Mucosa of rectum (tissue), 2 donors: Measurements from ENCODE around the gene MLPH.

Experiments used
- H3K27ac ChIP-seq, 2 donors: one replicate each; pipeline ENCODE4 v1.7.0; 2013; ENCODE audit warnings: inconsistent platforms in 2 of 2, low read depth in 2 of 2, low read length in 2 of 2
- H3K27me3 ChIP-seq, 2 donors: one replicate each; pipeline ENCODE4 v1.7.0; 2013; ENCODE audit warnings: low read length in 2 of 2; ENCODE audit not compliant: control insufficient read depth in 2 of 2, insufficient read depth in 2 of 2
- H3K36me3 ChIP-seq, 2 donors: one replicate each; pipeline ENCODE4 v1.7.0; 2013; ENCODE audit warnings: low read length in 2 of 2; ENCODE audit not compliant: control insufficient read depth in 2 of 2, insufficient read depth in 2 of 2
- H3K4me1 ChIP-seq, 2 donors: one replicate each; pipeline ENCODE4 v1.7.0; 2013; ENCODE audit warnings: low read length in 2 of 2, mild to moderate bottlenecking in 1 of 2; ENCODE audit not compliant: control insufficient read depth in 2 of 2, insufficient read depth in 2 of 2
- H3K4me3 ChIP-seq, 2 donors: one replicate each; pipeline ENCODE4 v1.7.0; 2013; ENCODE audit warnings: low read length in 2 of 2
- H3K9ac ChIP-seq, 2 donors: one replicate each; pipeline ENCODE4 v1.7.0; 2013; ENCODE audit warnings: low read length in 2 of 2, low read depth in 1 of 2, mild to moderate bottlenecking in 1 of 2
- H3K9me3 ChIP-seq, 2 donors: one replicate each; pipeline ENCODE4 v1.7.0; 2013; ENCODE audit warnings: low read length in 2 of 2; ENCODE audit not compliant: control insufficient read depth in 2 of 2
- donor health status: healthy.
- donor health status: Normal muscosa, but diverticular disease.

The MLPH gene

DNA sequence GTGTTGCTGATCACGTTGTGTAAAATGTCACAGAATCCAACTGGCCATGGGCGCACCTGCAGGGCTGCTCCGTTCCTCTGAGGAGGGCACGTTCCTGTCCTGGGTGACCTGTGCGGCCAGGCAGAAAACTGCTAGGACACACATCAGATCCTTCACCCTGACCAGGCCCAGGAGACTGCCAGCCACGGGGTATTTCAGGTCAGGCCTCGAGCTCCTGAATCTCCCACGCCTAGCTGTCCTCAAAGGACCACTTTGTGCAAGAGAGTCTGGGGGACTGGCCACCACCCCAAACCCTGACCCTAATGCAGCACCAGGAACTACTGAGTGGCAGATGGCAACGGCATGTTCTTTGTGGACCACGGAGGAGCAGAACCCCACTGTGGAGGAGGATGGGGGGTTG lies 90.4 kb downstream of the MLPH start:
- Histone ChIP-seq H3K27ac (no peak overlapping the region), H3K4me1 (peaks cover 0 to 3% of the 10 kb centered on the region in 2 donors), H3K36me3 (peaks cover 0 to 3% of the 10 kb centered on the region in 2 donors), H3K4me3 (no peak overlapping the region), H3K27me3 (no peaks in the 10 kb centered on the region), H3K9ac (no peak overlapping the region), H3K9me3 (no peaks in the 10 kb centered on the region)

GRCh38 chr2:237577956-237578870 lies 91.2 kb downstream of the MLPH start:
- Histone ChIP-seq H3K27ac (no peak overlapping the region), H3K9me3 (no peaks in the 10 kb centered on the region), H3K9ac (no peak overlapping the region), H3K4me1 (no peaks in the 10 kb centered on the region), H3K36me3 (peaks cover 0 to 3% of the 10 kb centered on the region in 2 donors), H3K4me3 (no peak overlapping the region), H3K27me3 (no peaks in the 10 kb centered on the region)

DNA sequence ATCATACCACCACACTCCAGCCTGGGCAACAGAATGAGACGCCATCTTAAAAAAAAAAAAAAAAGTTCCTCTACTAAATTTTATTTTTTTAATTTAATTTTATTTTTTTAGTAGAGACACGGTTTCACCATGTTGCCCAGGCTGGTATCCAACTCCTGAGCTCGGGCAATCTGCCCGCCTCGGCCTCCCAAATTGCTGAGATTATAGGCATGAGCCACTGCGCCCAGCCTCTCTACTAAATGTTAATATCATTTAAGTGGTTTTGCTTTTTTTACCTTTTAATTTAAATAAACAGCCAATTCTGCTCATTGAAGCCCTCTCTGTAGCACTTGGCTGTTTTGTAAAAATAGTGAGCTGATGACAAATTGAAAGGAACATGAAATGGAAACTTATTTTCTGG lies 94.3 kb downstream of the MLPH start:
- H3K36me3 ChIP-seq: peaks cover 0 to 3% of the 10 kb centered on the region in 2 donors
- H3K4me1 ChIP-seq: no peaks in the 10 kb centered on the region
- no peak overlapping the region for H3K9ac ChIP-seq
- no peak overlapping the region for H3K27ac ChIP-seq
- no peaks in the 10 kb centered on the region for H3K9me3 ChIP-seq
- no peak overlapping the region for H3K4me3 ChIP-seq
- no peaks in the 10 kb centered on the region for H3K27me3 ChIP-seq

DNA sequence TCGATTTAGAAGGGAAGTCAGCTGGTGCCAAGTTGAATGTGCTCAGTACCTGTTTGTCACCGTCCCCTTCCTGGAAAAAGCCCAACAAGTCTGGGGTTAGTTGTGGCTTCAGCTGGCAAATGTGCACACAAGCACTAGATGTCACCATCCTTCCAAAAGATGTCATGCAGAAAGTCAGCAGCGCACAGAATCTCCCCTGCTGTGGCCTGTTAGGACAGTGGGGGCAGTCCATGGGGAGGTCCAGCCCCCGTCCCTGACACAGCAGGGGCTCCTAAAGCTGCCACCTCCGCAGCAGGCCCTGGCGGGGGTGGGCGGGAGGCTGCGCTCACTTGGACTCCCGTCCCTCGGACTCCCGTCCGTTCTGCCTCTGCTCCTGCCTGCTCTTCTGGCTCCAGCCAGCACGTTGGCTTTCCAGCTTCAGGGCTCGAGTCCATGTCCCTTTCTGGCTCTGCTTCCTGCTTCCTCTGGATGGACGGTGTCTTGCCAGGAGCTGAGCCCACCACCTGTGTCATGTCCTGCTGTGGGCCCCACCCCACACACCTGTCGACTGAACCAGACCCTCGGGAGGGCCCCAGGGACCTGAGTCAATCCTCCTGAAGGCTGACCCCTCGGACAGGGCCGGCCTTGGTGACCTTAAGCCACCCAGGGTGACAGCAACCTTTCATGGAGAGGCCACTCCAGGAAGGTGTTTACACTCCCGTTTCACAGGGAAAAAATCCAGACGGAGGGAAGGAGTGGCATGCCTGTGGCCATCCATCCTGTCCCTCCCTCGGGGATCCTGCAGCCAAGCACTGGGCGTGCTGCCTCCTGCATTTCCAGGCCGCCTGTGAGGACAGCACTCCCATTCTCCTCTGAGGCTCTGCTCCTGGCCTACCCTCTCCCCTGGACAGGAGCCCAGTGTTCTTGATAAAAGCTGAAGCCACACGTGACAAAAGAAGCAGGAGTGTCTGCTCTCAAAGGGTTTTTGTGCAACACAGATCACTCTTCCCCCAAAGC lies 95.0 kb downstream of the MLPH start:
- Histone ChIP-seq H3K4me1 (no peaks in the 10 kb centered on the region), H3K4me3 (no peak overlapping the region), H3K9ac (no peak overlapping the region), H3K36me3 (peaks cover 0 to under 1% of the 10 kb centered on the region in 2 donors), H3K9me3 (no peaks in the 10 kb centered on the region), H3K27ac (no peak overlapping the region), H3K27me3 (no peaks in the 10 kb centered on the region)

- Histone ChIP-seq H3K9ac (no peak overlapping the region), H3K4me1 (peaks cover 0 to 4% of the 10 kb centered on the region in 2 donors), H3K4me3 (no peak overlapping the region), H3K36me3 (no peaks in the 10 kb centered on the region), H3K9me3 (no peaks in the 10 kb centered on the region), H3K27ac (no peak overlapping the region), H3K27me3 (no peaks in the 10 kb centered on the region)
Observed at GRCh38 chr2:237583385-237584295, 96.6 kb downstream of the MLPH start.

DNA sequence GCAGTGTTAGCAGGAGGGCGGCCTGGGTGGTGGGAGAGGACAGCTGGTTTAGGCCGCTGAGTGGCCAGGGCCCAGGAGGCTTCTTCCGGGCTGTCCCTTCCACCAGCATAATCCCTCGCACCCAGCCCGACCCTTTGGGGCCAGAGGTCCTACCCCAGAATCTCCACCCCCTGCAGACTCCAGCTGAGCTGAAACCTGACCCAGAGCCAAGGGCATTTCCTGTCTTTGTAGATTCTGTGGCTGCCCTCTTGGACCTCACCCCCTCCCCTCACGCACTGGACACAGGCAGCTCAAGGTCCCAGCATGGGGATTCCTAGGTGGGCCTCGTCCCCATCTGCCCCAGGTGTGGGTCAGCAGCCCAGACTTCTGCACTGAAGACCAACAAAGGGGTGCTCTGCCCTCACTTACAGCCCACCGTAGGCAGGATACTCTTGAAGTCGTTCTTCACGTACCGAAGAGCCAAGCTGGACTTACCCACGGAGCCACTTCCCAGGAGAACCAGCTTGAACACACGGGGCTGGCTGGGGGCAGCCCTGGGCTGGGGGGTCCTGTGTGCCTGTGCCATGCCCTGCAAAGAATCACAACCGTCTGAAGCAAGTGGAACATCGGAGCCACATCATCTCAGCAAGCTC lies 98.7 kb downstream of the MLPH start:
- no peaks in the 10 kb centered on the region for H3K27me3 ChIP-seq
- H3K9me3 ChIP-seq: no peaks in the 10 kb centered on the region
- no peaks in the 10 kb centered on the region for H3K36me3 ChIP-seq
- no peak overlapping the region for H3K4me3 ChIP-seq
- no peak overlapping the region for H3K27ac ChIP-seq
- peaks cover 0 to 13% of the 10 kb centered on the region in 2 donors for H3K4me1 ChIP-seq
- H3K9ac ChIP-seq: no peak overlapping the region

- Histone ChIP-seq H3K4me1 (peaks cover 3 to 18% of the 10 kb centered on the region in 2 donors), H3K27ac (peak overlapping the region in 1 of 2 donors; percentile 51), H3K9ac (no peak overlapping the region), H3K9me3 (no peaks in the 10 kb centered on the region), H3K27me3 (no peaks in the 10 kb centered on the region), H3K36me3 (no peaks in the 10 kb centered on the region), H3K4me3 (peak overlapping the region in 1 of 2 donors; percentile 10)
Observed at GRCh38 chr2:237588044-237588696, 101.1 kb downstream of the MLPH start.

GRCh38 chr2:237590272-237591140 lies 103.5 kb downstream of the MLPH start, which contains the start of gene RAB17:
Gene RAB17 (minus strand): TSS chr2:237590734. CDS start chr2:237586154, 4,580 bp downstream.
- Histone ChIP-seq H3K27ac (peak within 1 kb of the TSS; percentile 85 to 89), H3K4me3 (peak within 1 kb of the TSS; percentile 68 to 79), H3K9ac (peak within 1 kb of the TSS; percentile 44 to 65), H3K9me3 (no peaks in the 10 kb centered on the region), H3K36me3 (no peaks in the 10 kb centered on the region), H3K27me3 (no peaks in the 10 kb centered on the region), H3K4me1 (peaks cover 3 to 18% of the 10 kb centered on the region in 2 donors)
